ENCODE data around the gene ARHGEF19.
A peak's percentile ranks its signal among the peaks of the same experiment; 100 is the strongest.
"Not testable (repeated sequence)": the region's sequence is repeated elsewhere in the genome, so short reads cannot be mapped to it uniquely, and the experiment has no call there.

The ARHGEF19 gene

GRCh38 chr1:16219968-16220500, 7.6 kb upstream of the ARHGEF19 start:
- DNase-seq (ENCODE audit: low spot score) = no peak

GRCh38 chr1:16218674-16219071, 6.2 kb upstream of the ARHGEF19 start:
- DNase-seq (ENCODE audit: low spot score) = no peak

GRCh38 chr1:16218014-16218673, 5.7 kb upstream of the ARHGEF19 start:
- no peak for DNase-seq (ENCODE audit: low spot score)

- peak; percentile 94 for DNase-seq (ENCODE audit: low spot score)
Measured at GRCh38 chr1:16217061-16217785, 4.8 kb upstream of the ARHGEF19 start.

- DNase-seq (ENCODE audit: low spot score) = peak; percentile 43
Measured at GRCh38 chr1:16215882-16216753, 3.7 kb upstream of the ARHGEF19 start.

- DNase-seq (ENCODE audit: low spot score) = not testable (repeated sequence)
Measured at GRCh38 chr1:16215240-16215639, 2.8 kb upstream of the ARHGEF19 start.

- not testable (repeated sequence) for DNase-seq (ENCODE audit: low spot score)
Measured at GRCh38 chr1:16213544-16213943, 1.1 kb upstream of the ARHGEF19 start.

- DNase-seq (ENCODE audit: low spot score) = no peak
Measured at GRCh38 chr1:16213013-16213412, 561 bp upstream of the ARHGEF19 start.

GRCh38 chr1:16211824-16212223, 628 bp downstream of the ARHGEF19 start:
- no peak for DNase-seq (ENCODE audit: low spot score)

- DNase-seq (ENCODE audit: low spot score) = no peak
Measured at GRCh38 chr1:16210581-16210980, 1.9 kb downstream of the ARHGEF19 start.

- DNase-seq (ENCODE audit: low spot score) = no peak
Measured at GRCh38 chr1:16209847-16210407, 2.5 kb downstream of the ARHGEF19 start.

- no peak for DNase-seq (ENCODE audit: low spot score)
Measured at GRCh38 chr1:16209132-16209846, 3.2 kb downstream of the ARHGEF19 start.

GRCh38 chr1:16208270-16208987, 4.0 kb downstream of the ARHGEF19 start:
- DNase-seq (ENCODE audit: low spot score) = no peak

GRCh38 chr1:16207318-16208269, 4.9 kb downstream of the ARHGEF19 start:
- DNase-seq (ENCODE audit: low spot score) = no peak

- peak; percentile 99 for DNase-seq (ENCODE audit: low spot score)
Measured at GRCh38 chr1:16206547-16207317, 5.7 kb downstream of the ARHGEF19 start.

GRCh38 chr1:16205891-16206546, 6.4 kb downstream of the ARHGEF19 start:
- no peak for DNase-seq (ENCODE audit: low spot score)

GRCh38 chr1:16205334-16205671, 7.1 kb downstream of the ARHGEF19 start:
- DNase-seq (ENCODE audit: low spot score) = no peak

GRCh38 chr1:16204634-16205333, 7.7 kb downstream of the ARHGEF19 start:
- no peak for DNase-seq (ENCODE audit: low spot score)
